ENCODE results near the gene APP. TPM values are rescaled to one million over a fixed set of nuclear protein-coding genes. Genes with fewer than 3 reads are reported as not detected.

APP gene
- total RNA-seq, 4 donors from 2014 or later = 197 to 380 (median 296) TPM

- TF ChIP-seq, protein P1, sequence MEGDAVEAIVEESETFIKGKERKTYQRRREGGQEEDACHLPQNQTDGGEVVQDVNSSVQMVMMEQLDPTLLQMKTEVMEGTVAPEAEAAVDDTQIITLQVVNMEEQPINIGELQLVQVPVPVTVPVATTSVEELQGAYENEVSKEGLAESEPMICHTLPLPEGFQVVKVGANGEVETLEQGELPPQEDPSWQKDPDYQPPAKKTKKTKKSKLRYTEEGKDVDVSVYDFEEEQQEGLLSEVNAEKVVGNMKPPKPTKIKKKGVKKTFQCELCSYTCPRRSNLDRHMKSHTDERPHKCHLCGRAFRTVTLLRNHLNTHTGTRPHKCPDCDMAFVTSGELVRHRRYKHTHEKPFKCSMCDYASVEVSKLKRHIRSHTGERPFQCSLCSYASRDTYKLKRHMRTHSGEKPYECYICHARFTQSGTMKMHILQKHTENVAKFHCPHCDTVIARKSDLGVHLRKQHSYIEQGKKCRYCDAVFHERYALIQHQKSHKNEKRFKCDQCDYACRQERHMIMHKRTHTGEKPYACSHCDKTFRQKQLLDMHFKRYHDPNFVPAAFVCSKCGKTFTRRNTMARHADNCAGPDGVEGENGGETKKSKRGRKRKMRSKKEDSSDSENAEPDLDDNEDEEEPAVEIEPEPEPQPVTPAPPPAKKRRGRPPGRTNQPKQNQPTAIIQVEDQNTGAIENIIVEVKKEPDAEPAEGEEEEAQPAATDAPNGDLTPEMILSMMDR (IDR thresholded peaks at IDR 0.05) = no peak
- DNase-seq (ENCODE audit: low spot score) = no peak
- no peak for ATAC-seq (ENCODE audit: low FRiP score)
Observed at GRCh38 chr21:25911730-25912401, 258.7 kb downstream of the APP start.

GRCh38 chr21:25910809-25911208 lies 259.8 kb downstream of the APP start:
- TF ChIP-seq, protein P1 (IDR thresholded peaks at IDR 0.05) = no peak
- ATAC-seq (ENCODE audit: low FRiP score) = no peak

GRCh38 chr21:25909341-25909740 lies 261.2 kb downstream of the APP start:
- TF ChIP-seq, protein P1 (IDR thresholded peaks at IDR 0.05) = no peak
- no peak for DNase-seq (ENCODE audit: low spot score)
- ATAC-seq (ENCODE audit: low FRiP score) = no peak

More at GRCh38 chr21:25910809-25911208, 259.8 kb downstream of the APP start:
- DNase-seq (ENCODE audit: low spot score) = no peak

DNA sequence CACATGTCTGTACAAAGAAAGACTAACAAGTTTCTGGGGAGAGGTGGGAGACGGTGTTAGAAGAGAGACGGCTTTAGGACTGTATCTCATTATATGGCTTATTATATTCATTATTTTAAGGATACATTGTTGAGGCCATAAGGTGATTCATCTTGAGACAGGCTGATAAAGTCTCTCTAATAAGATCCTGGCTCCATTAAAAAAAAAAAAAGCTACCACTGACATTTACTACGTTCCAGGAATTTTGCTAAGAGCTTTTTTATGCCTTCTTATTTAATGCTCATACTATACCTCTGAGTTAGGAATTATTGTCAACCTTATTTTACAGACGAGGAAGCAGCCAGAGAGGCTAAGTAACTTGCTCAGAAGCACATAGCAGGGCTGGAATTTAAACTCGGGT lies 262.1 kb downstream of the APP start:
- no peak for DNase-seq (ENCODE audit: low spot score)
- ATAC-seq (ENCODE audit: low FRiP score) = no peak
- TF ChIP-seq, protein P1 (IDR thresholded peaks at IDR 0.05) = no peak

DNA sequence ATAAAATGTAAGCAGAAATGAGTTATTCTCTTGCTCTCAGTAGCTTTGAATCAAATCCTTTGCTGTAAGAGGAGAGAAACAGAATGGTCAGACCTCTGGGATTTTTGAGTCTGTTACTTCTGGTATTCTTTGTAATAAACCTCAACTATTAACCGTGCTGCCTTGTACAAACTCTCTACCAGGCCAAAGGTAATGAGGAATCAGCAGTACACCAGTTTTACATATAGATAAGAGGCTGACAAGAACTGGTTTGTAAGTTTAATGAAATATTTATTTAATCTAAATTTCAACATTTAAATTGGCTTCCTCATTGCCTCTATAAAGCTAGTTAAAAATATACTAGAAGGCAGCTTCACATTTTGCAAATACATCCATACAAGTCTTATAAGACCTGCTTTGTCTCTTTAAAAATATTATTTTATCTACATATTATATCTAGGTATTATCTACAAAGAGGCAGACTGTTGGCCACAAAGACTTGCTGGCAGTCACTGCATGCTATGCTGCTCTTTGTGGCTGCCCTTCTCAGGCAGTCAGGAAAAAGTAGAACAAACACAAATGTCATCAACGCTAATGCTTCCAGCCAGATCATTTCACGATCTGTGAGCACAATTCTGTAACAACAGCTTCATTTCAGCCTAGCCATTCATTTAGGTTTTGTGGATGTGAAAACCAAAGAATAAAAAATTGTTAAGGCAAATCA lies 262.8 kb downstream of the APP start:
- TF ChIP-seq, protein P1 (IDR thresholded peaks at IDR 0.05) = no peak
- no peak for DNase-seq (ENCODE audit: low spot score)
- no peak for ATAC-seq (ENCODE audit: low FRiP score)

DNA sequence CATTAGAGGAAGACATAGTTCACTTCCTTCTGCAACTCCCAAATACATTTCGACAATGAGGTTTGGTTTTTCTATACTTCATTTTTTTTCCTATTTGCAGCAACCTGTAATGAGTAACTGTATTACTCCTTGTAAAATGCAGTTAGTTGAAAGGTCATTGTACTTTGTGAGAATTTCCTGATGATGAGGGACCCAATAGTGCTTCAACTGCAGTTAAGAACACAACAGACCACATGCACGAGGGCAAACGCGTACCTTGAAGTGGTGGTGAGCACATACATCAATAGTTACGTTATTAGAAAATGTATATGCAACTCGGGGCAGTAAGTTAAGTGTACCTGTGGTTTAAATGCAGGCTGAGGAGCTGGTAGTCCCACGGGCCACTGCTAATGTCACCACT lies 264.0 kb downstream of the APP start:
- ATAC-seq (ENCODE audit: low FRiP score) (no peak), DNase-seq (ENCODE audit: low spot score) (no peak)

More for the DNA sequence above, 264.0 kb downstream of the APP start:
- TF ChIP-seq, protein P1 (IDR thresholded peaks at IDR 0.05) = no peak

Measured in omental fat pad (tissue), 4 donors.